ENCODE measurements around the gene MKRN2OS. TPM values are rescaled to one million over a fixed set of nuclear protein-coding genes. Genes with fewer than 3 reads are reported as not detected.

The MKRN2OS gene
- total and polyA plus RNA-seq, 10 of the 15 experiments (the other 5 are each of a cell fraction or from before 2014, with no cell fraction given): 0.20 to 1.0 (median 0.40) TPM; not detected in 4

Small RNA genes lying within 50 kb of the gene (small RNA-seq; reads per million reads assigned to genes)
- gene RF00017 (not detected), gene RNA5SP123 (not detected), gene RNU6-377P (not detected)

Other genes starting within 250 kb of the MKRN2OS start
- gene TSEN2, start 61.0 kb downstream of the MKRN2OS start, total RNA-seq (2014; rRNA removed): 23.5 and 24.4 TPM in 2 replicates
- gene TSEN2, start 61.0 kb downstream of the MKRN2OS start, total RNA-seq (2014; rRNA removed; fragmentation: Illumina TruSeq; extraction: Trizol): 22.9 and 26.9 TPM in 2 replicates
- 17.7 and 17.8 TPM in 2 replicates for gene TSEN2, start 61.0 kb downstream of the MKRN2OS start, total RNA-seq (2021)
- gene TSEN2, start 61.0 kb downstream of the MKRN2OS start, polyA plus RNA-seq (2011; rRNA removed): 17.8 and 18.9 TPM in 2 replicates
- 24.1 and 25.0 TPM in 2 replicates for gene TSEN2, start 61.0 kb downstream of the MKRN2OS start, polyA plus RNA-seq (2014; fragmentation: Illumina TruSeq; extraction: Trizol)
- gene TSEN2, start 61.0 kb downstream of the MKRN2OS start, polyA plus RNA-seq (2014; fragmentation: Nextera tagmentation; extraction: Ambion mirVana): 10 to 100 TPM; 24.5 TPM
- 18.2 and 21.2 TPM in 2 replicates for gene TSEN2, start 61.0 kb downstream of the MKRN2OS start, polyA plus RNA-seq (2014; rRNA removed)
- 10 to 100 TPM; 26.7 to 32.3 TPM for gene TSEN2, start 61.0 kb downstream of the MKRN2OS start, polyA plus RNA-seq (2016; fragmentation: Nextera tagmentation; extraction: Ambion mirVana)
- 32.5 and 39.1 TPM in 2 replicates for gene MKRN2, start 11.6 kb upstream of the MKRN2OS start, total RNA-seq (2014; rRNA removed)
- gene MKRN2, start 11.6 kb upstream of the MKRN2OS start, total RNA-seq (2014; rRNA removed; fragmentation: Illumina TruSeq; extraction: Trizol): 29.4 and 30.6 TPM in 2 replicates
- 36.2 and 36.5 TPM in 2 replicates for gene MKRN2, start 11.6 kb upstream of the MKRN2OS start, total RNA-seq (2021)
- gene MKRN2, start 11.6 kb upstream of the MKRN2OS start, polyA plus RNA-seq (2011; rRNA removed): 40.6 and 41.2 TPM in 2 replicates
- 31.6 and 32.0 TPM in 2 replicates for gene MKRN2, start 11.6 kb upstream of the MKRN2OS start, polyA plus RNA-seq (2014; fragmentation: Illumina TruSeq; extraction: Trizol)
- gene MKRN2, start 11.6 kb upstream of the MKRN2OS start, polyA plus RNA-seq (2014; fragmentation: Nextera tagmentation; extraction: Ambion mirVana): 10 to 100 TPM; 15.4 to 21.8 TPM
- 27.9 and 36.3 TPM in 2 replicates for gene MKRN2, start 11.6 kb upstream of the MKRN2OS start, polyA plus RNA-seq (2014; rRNA removed)
- gene MKRN2, start 11.6 kb upstream of the MKRN2OS start, polyA plus RNA-seq (2016; fragmentation: Nextera tagmentation; extraction: Ambion mirVana): 10 to 100 TPM; 38.9 to 40.7 TPM
- gene RAF1, start 118.6 kb upstream of the MKRN2OS start, total RNA-seq (2014; rRNA removed): 109 and 120 TPM in 2 replicates
- gene RAF1, start 118.6 kb upstream of the MKRN2OS start, total RNA-seq (2014; rRNA removed; fragmentation: Illumina TruSeq; extraction: Trizol): 77.2 and 81.3 TPM in 2 replicates
- gene RAF1, start 118.6 kb upstream of the MKRN2OS start, total RNA-seq (2021): 64.9 and 74.4 TPM in 2 replicates
- 130 and 151 TPM in 2 replicates for gene RAF1, start 118.6 kb upstream of the MKRN2OS start, polyA plus RNA-seq (2011; rRNA removed)
- gene RAF1, start 118.6 kb upstream of the MKRN2OS start, polyA plus RNA-seq (2014; fragmentation: Illumina TruSeq; extraction: Trizol): 89.6 and 90.2 TPM in 2 replicates
- 10 to 100 TPM; 20.4 to 27.9 TPM for gene RAF1, start 118.6 kb upstream of the MKRN2OS start, polyA plus RNA-seq (2014; fragmentation: Nextera tagmentation; extraction: Ambion mirVana)
- 79.1 and 85.2 TPM in 2 replicates for gene RAF1, start 118.6 kb upstream of the MKRN2OS start, polyA plus RNA-seq (2014; rRNA removed)
- gene RAF1, start 118.6 kb upstream of the MKRN2OS start, polyA plus RNA-seq (2016; fragmentation: Nextera tagmentation; extraction: Ambion mirVana): 10 to 100 TPM; 72.4 to 73.8 TPM
- gene TMEM40, start 213.8 kb upstream of the MKRN2OS start, total RNA-seq (2014; rRNA removed): 0.33 TPM in 1 of 2 replicates, not detected in the other
- gene TMEM40, start 213.8 kb upstream of the MKRN2OS start, total RNA-seq (2014; rRNA removed; fragmentation: Illumina TruSeq; extraction: Trizol): not detected in 2 replicates
- gene TMEM40, start 213.8 kb upstream of the MKRN2OS start, total RNA-seq (2021): 0.11 TPM in 1 of 2 replicates, not detected in the other
- 0.10 and 0.27 TPM in 2 replicates for gene TMEM40, start 213.8 kb upstream of the MKRN2OS start, polyA plus RNA-seq (2011; rRNA removed)
- gene TMEM40, start 213.8 kb upstream of the MKRN2OS start, polyA plus RNA-seq (2014; fragmentation: Illumina TruSeq; extraction: Trizol): 0.10 TPM in 1 of 2 replicates, not detected in the other
- under 1 TPM; 0.13 to 0.35 TPM for gene TMEM40, start 213.8 kb upstream of the MKRN2OS start, polyA plus RNA-seq (2014; fragmentation: Nextera tagmentation; extraction: Ambion mirVana)
- 0.19 TPM in 1 of 2 replicates, not detected in the other for gene TMEM40, start 213.8 kb upstream of the MKRN2OS start, polyA plus RNA-seq (2014; rRNA removed)
- gene TMEM40, start 213.8 kb upstream of the MKRN2OS start, polyA plus RNA-seq (2016; fragmentation: Nextera tagmentation; extraction: Ambion mirVana): under 1 TPM; 0.33 to 0.46 TPM